GM06990 (cell line): Measurements from ENCODE around the gene CTNNA2.

ENCODE experiments used
- DNase-seq: peaks from one replicate; pipeline ENCODE4 v3.0.0-alpha.2; 2011; ENCODE audit not compliant: insufficient read length; ENCODE audit errors: extremely low read depth
- H3K27me3 ChIP-seq: replicated peaks from 2 replicates; pipeline ENCODE4 v1.6.0; 2011; ENCODE audit warnings: low read length; ENCODE audit not compliant: control insufficient read depth, insufficient read depth
- H3K36me3 ChIP-seq: 2 replicates; pipeline ENCODE4 v1.5.1; 2011; ENCODE audit warnings: low read length; ENCODE audit not compliant: control insufficient read depth, insufficient read depth
- H3K4me3 ChIP-seq: replicated peaks from 2 replicates; pipeline ENCODE4 v1.5.1; 2011; ENCODE audit warnings: low read depth, mild to moderate bottlenecking, control low read depth, low read length
- CTCF ChIP-seq: IDR thresholded peaks from 2 replicates; pipeline ENCODE4 v1.5.1; 2011; ENCODE audit warnings: low read length, control low read depth, mild to moderate bottlenecking, inconsistent platforms; ENCODE audit not compliant: insufficient read depth, poor library complexity, severe bottlenecking

Gene CTNNA2

GRCh38 chr2:80293039-80293438, 780.2 kb downstream of the CTNNA2 start:
- H3K27me3 ChIP-seq: no peaks in the 10 kb centered on the region
- DNase-seq: no peak
- no peaks in the 10 kb centered on the region for H3K36me3 ChIP-seq
- no peak for TF ChIP-seq CTCF
- H3K4me3 ChIP-seq: no peak overlapping the region

- Histone ChIP-seq H3K36me3 (no peaks in the 10 kb centered on the region), H3K27me3 (no peaks in the 10 kb centered on the region), H3K4me3 (no peak overlapping the region)
- TF ChIP-seq CTCF: no peak
- DNase-seq: no peak
Measured at GRCh38 chr2:80298954-80299353, 786.1 kb downstream of the CTNNA2 start.

- Histone ChIP-seq H3K27me3 (no peaks in the 10 kb centered on the region), H3K36me3 (no peaks in the 10 kb centered on the region), H3K4me3 (no peak overlapping the region)
- no peak for TF ChIP-seq CTCF
- no peak for DNase-seq
Measured at GRCh38 chr2:80299661-80300060, 786.8 kb downstream of the CTNNA2 start.

GRCh38 chr2:80300346-80300745, 787.5 kb downstream of the CTNNA2 start:
- TF ChIP-seq CTCF: no peak
- Histone ChIP-seq H3K4me3 (no peak overlapping the region), H3K36me3 (no peaks in the 10 kb centered on the region), H3K27me3 (no peaks in the 10 kb centered on the region)
- no peak for DNase-seq

GRCh38 chr2:80300954-80301353, 788.1 kb downstream of the CTNNA2 start:
- no peak for DNase-seq
- Histone ChIP-seq H3K4me3 (no peak overlapping the region), H3K36me3 (no peaks in the 10 kb centered on the region), H3K27me3 (no peaks in the 10 kb centered on the region)
- no peak for TF ChIP-seq CTCF

GRCh38 chr2:80302001-80302313, 789.1 kb downstream of the CTNNA2 start:
- no peak for TF ChIP-seq CTCF
- H3K4me3 ChIP-seq: no peak overlapping the region
- no peaks in the 10 kb centered on the region for H3K27me3 ChIP-seq
- H3K36me3 ChIP-seq: no peaks in the 10 kb centered on the region
- no peak for DNase-seq
